NCI-H226 (cell line): ENCODE data around the gene TAS1R2.
"Not testable (repeated sequence)": the region's sequence is repeated elsewhere in the genome, so short reads cannot be mapped to it uniquely, and the experiment has no call there.

ENCODE experiments used
- DNase-seq: peaks from one replicate; pipeline ENCODE4 v3.0.0-alpha.2; 2015

Gene TAS1R2

DNA sequence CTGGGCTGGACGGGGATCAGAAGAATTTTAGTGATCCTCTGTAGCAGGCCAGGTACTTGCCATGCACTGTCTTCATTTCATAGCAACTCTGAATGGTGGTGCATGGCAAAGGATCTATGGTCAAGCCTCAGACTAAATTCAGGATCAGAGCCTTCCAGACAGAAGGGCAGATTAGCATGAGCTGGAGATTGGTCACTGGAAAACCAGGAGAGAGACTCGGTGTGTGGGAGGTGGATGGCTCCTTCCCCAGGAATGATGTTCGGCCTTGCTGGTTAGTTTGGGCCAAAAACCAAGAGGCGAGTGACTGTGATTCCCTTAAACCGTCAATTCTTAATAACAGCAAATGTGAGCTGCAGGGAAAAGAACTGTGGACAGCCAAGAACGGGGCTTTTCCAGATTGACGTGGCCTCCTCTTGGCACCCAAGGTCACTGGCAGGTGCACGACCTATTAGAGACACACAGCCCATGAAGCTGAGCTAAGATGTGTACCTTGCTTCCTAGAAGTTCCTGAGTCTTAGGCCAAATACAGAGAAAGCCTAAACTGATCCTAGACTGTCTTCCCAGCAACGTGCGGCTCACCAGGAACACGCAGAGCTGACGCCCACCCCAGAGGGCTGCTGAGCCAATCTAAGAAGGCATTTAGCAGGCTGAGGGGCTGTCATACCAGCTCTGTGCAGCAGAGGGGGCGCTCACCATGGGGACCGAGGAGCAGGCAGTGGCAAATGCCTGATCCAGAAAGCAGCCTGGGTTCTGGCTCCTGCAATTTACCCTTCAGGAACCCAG, 24.4 kb upstream of the TAS1R2 start:
- DNase-seq = peak; percentile 41

GRCh38 chr1:18883079-18883478, 23.6 kb upstream of the TAS1R2 start:
- no peak for DNase-seq

GRCh38 chr1:18882486-18882885, 23.0 kb upstream of the TAS1R2 start:
- DNase-seq = no peak

DNA sequence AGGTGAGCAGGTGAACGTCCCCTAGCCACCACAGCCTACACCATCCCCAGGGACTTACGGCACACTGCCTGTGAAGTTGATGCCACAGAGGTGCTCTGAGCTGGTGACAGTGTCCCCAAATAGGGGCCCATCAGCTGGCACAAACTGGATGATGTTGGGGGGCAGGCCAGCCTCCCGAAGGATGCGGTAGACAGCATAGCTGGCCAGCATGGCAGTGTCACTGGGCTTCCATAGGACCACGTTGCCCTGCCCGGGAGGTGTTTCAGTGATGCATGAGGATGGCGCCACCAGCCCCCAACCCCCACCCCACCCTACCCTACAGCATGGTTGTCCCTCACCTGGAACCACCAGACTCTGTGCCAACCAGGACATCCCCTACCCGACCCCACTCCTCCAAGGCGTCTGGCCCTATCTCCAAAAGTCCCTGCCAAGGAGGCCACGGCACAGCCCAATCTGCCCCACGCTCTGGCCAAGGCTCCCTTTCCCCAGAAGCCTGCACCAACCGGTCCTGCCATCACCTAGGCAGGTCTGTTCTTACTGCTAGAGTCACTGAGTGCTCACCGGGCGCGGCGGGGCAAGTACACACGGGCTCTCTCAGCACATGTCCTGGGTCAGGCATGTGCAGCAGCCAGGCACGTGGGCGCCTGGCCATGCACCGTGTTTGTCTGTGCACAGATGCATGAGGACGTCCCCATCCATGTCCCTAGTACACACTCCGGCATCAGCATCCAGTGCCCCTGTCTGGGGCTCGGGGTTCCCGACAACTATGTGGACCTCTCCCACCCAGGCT, 22.4 kb upstream of the TAS1R2 start:
- DNase-seq = no peak

GRCh38 chr1:18881164-18881563, 21.7 kb upstream of the TAS1R2 start:
- no peak for DNase-seq

DNA sequence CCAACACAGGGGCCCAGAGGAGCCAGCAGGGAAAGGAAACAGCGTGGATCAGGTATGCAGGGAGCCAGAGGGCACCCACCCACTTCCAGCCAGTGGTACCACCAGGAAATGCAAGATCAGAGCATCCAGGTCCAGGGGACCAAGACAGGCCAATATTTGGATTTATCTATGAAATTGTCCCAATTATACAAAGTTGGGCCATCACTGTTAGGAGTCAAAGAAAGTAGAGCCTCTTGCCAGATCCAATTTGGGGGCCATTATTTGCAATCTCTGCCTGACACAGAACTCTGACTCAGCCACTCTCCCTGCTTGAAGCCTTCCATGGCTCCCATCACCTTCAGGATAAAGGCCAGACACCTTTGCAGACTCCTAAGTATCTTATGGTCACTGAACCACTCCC, 21.1 kb upstream of the TAS1R2 start:
- no peak for DNase-seq

- DNase-seq = no peak
Measured at GRCh38 chr1:18879791-18880309, 20.4 kb upstream of the TAS1R2 start.

DNA sequence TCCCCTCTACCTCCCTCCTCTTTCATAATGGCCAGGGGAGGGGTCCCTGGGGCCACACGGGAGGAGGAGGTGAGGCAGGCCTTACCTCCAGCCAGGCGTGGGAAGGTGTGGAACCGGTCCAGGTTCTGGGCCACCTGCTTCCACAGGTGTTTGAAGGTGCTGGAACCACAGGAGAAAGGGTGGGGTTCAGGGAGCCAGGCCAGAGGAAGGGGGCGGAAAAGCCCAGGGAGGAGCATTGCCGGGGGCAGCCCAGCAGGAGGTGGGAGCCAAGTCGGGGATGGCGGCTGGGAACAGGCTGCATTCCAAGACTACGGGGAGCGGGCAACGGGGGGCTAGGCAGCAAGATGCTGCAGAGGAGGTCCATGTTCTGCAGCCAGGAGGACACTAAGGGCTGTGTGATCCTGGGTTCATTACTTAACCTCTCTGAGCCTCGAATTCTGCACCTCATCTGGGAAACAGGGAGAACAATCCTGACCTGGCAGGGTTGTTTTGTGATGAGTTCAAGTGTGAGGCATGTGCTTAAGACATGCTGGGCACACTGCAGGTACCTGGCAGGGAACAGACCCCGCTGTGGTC, 19.8 kb upstream of the TAS1R2 start:
- DNase-seq = no peak

DNA sequence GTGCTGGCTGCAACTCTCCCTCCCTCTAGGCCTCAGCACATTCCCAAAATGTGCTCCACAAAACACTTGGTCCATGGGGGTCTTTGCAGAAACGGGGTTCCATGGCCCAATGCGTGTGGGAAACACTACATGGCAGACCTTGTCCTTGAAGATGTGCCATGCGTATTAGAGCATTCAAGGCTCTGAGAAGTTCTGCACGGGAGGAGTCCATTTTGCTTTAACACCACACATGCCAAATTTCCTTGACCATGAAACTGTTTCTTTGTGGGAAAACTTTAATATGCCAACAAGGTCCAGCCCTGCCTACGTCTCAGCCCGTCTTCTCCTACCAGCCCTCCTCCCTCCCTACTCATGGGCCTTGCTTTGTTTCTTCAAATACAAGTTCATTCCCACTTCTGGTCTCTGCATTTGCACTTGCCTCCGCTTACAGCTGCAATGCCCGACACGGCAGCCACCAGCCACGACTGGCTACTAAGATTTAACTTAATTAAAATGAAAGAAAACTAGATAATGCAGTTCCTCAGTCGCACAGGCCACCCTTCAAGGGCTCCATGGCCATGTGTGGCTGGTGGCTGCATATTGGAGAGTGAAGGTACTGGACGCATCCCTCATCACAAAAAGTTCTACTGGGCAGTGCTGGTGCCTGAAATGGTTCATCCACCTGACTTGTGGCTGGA, 19.2 kb upstream of the TAS1R2 start:
- no peak for DNase-seq

DNA sequence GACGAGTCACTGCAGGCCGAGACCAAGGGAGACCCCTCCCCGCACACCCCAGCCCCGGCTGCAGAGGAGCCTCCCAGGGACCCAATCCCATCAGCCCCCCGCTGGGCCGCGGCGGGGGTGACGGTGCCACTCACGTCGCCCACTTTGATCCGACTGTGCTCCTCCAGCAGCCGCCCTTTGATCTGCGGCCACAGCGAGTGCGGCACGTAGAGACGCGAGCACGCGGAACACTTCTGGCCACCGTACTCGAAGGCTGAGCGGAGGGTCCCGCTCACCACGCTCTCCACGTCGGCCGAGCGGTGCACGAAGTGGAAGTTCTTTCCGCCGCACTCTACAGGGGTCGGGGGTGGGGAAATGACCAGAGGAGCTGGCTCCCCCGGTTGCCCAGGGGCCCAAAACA, 17.8 kb upstream of the TAS1R2 start:
- no peak for DNase-seq

- no peak for DNase-seq
Measured at GRCh38 chr1:18876210-18876609, 16.8 kb upstream of the TAS1R2 start.

- DNase-seq = no peak
Measured at GRCh38 chr1:18875796-18876128, 16.3 kb upstream of the TAS1R2 start.

- DNase-seq = peak; percentile 51
Measured at GRCh38 chr1:18875107-18875795, 15.8 kb upstream of the TAS1R2 start.

DNA sequence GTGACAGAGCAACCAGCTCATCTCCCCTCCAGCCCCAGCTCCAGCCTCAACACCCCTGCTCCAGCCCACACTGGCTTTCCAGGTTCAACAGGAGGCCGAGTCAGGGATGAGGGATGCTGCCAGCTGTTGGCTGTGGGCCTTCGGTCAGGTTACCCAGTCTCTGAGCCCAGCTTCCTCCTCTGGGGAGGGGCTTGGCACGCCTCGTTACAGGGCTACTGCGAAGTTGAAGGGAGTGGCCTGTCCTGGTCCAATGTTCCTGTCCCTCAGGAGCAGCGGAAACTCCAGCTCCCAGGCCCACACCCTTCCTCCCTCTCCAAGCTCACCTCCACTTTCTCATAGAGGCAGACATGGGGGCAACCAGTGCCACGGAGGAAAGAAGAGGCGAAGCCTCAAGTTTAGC, 15.1 kb upstream of the TAS1R2 start:
- DNase-seq = no peak

DNA sequence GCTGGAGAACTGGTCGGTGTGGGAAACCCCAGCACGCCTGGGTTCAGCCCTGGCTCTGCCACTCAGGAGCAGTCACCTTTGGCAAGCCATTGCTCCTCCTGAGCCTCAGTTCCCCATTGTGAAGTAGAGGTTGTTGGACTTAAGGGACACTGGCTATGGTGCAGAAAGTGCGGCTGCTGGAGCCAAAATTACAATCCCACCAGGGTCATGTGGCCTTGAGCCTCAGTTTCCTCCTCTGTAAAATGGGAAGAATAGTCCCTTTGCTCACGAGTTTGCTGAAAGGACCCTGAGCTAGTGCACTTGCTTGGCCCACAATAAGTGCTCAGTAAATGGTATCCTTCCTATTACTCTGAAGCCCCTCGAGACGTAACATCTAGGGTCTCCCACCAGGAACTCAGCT, 14.6 kb upstream of the TAS1R2 start:
- DNase-seq = no peak

DNA sequence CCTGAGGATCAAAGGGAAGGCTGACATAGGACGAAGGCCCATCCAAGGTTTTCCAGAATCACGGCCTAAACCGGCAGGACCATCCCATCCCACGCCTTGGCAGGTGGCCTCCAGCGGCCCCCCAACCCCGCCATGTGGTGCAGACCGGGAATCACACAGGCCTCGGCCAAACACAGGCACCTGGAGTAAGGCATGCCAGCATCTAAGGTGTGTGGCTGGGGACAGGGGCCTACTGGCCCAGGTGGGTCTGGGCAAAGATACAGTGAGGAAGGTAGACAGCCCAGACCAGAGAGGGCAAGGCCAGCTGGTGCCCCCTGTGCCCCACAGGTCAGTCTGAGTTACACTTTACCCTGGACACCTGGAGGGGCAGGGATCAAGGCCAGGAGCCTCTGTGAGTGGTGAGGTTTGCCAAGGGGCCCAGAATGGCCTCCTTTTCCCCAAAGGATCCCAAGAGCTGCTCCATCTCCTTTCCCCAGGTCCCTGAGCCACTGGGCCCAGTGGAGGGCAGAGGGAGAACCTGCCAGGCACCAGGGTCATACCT, 12.7 kb upstream of the TAS1R2 start:
- DNase-seq = no peak

GRCh38 chr1:18871401-18872070, 12.1 kb upstream of the TAS1R2 start:
- DNase-seq = no peak

DNA sequence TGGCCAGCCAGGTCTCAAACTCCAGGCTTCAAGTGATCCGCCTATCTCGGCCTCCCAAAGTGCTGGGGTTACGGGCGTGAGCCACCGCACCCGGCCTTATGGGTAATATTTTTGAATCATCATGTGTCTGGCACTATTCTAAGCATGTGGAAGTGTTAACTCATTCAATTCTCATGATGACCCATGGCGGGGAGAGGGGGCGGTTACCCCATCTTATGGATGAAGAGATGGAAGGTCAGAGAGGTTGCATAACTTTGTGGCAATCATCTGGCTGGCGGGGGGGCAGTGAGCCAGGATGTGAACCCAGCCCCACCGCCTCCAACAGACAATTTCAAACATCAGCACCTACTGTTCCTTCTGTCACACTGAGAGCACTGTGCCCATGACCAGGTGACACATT, 11.5 kb upstream of the TAS1R2 start:
- DNase-seq = no peak

GRCh38 chr1:18870595-18870865, 11.1 kb upstream of the TAS1R2 start:
- not testable (repeated sequence) for DNase-seq

- no peak for DNase-seq
Measured at GRCh38 chr1:18869847-18870594, 10.6 kb upstream of the TAS1R2 start.

- no peak for DNase-seq
Measured at GRCh38 chr1:18868801-18869424, 9.5 kb upstream of the TAS1R2 start.
